DMS153 (cell line): ENCODE measurements around the gene STAC.
A peak's percentile ranks its signal among the peaks of the same experiment; 100 is the strongest.

Source experiments
- DNase-seq: peaks from one replicate; lab custom pipeline; 2025; lab: John Stamatoyannopoulos, UW

STAC gene

GRCh38 chr3:36380221-36381031 lies at the start of gene STAC:
STAC (plus strand) TSS chr3:36380504; CDS start chr3:36380644, 140 bp downstream.
- DNase-seq = peak; percentile 49

GRCh38 chr3:36332139-36332538 lies 48.2 kb upstream of the STAC start:
- DNase-seq = no peak

- DNase-seq = no peak
Observed at GRCh38 chr3:36362216-36362615, 18.1 kb upstream of the STAC start.

GRCh38 chr3:36362973-36363372 lies 17.3 kb upstream of the STAC start:
- no peak for DNase-seq

- peak; percentile 74 for DNase-seq
Observed at GRCh38 chr3:36364260-36364659, 16.0 kb upstream of the STAC start.

- no peak for DNase-seq
Observed at GRCh38 chr3:36365829-36366228, 14.5 kb upstream of the STAC start.

- no peak for DNase-seq
Observed at GRCh38 chr3:36366308-36366707, 14.0 kb upstream of the STAC start.

- DNase-seq = no peak
Observed at GRCh38 chr3:36367912-36368573, 12.3 kb upstream of the STAC start.

GRCh38 chr3:36372534-36372935 lies 7.8 kb upstream of the STAC start:
- no peak for DNase-seq

- DNase-seq = no peak
Observed at GRCh38 chr3:36373084-36373483, 7.2 kb upstream of the STAC start.

- DNase-seq = no peak
Observed at GRCh38 chr3:36373666-36374065, 6.6 kb upstream of the STAC start.

- DNase-seq = no peak
Observed at GRCh38 chr3:36379872-36380220, 458 bp upstream of the STAC start.

GRCh38 chr3:36381311-36381956 lies 1.1 kb downstream of the STAC start:
- no peak for DNase-seq

- no peak for DNase-seq
Observed at GRCh38 chr3:36393563-36393962, 13.3 kb downstream of the STAC start.

- no peak for DNase-seq
Observed at GRCh38 chr3:36394176-36394575, 13.9 kb downstream of the STAC start.

- no peak for DNase-seq
Observed at GRCh38 chr3:36397841-36398240, 17.5 kb downstream of the STAC start.

GRCh38 chr3:36399933-36400332 lies 19.6 kb downstream of the STAC start:
- no peak for DNase-seq

- DNase-seq = no peak
Observed at GRCh38 chr3:36401056-36401455, 20.8 kb downstream of the STAC start.

- no peak for DNase-seq
Observed at GRCh38 chr3:36403661-36404060, 23.4 kb downstream of the STAC start.

- no peak for DNase-seq
Observed at GRCh38 chr3:36405190-36405589, 24.9 kb downstream of the STAC start.

GRCh38 chr3:36408146-36408545 lies 27.8 kb downstream of the STAC start:
- no peak for DNase-seq

GRCh38 chr3:36409862-36410261 lies 29.6 kb downstream of the STAC start:
- no peak for DNase-seq

GRCh38 chr3:36411587-36411986 lies 31.3 kb downstream of the STAC start:
- DNase-seq = no peak
